Natural killer cell (primary cell): ENCODE results near the gene PHTF1. TPM values are rescaled to one million over a fixed set of nuclear protein-coding genes. Genes with fewer than 3 reads are reported as not detected.

ENCODE experiments used
- ATAC-seq, 3 donors: fragments of 150-1000 bp in 2 of 3; fragments of 200-7000 bp in 1 of 3; cut with Tn5 transposase; 1 replicate in 1 of 3; 2 replicates in 2 of 3; pipeline ENCODE4 v1.10.0; 2021; ENCODE audit warnings: mild to moderate bottlenecking in 2 of 3, moderate library complexity in 2 of 3
- DNase-seq, 2 donors: peaks; one replicate each; pipeline versions ENCODE4 v3.0.0 to v3.0.0-alpha.2; 2013 to 2021; ENCODE audit warnings: mixed read lengths in 1 of 2
- H3K27ac ChIP-seq: one replicate; pipeline ENCODE4 v1.5.1; 2013; ENCODE audit warnings: mild to moderate bottlenecking, low read length
- H3K27me3 ChIP-seq: one replicate; pipeline ENCODE4 v1.6.1; 2013; ENCODE audit warnings: low read length; ENCODE audit not compliant: control insufficient read depth, insufficient read depth
- H3K36me3 ChIP-seq: one replicate; pipeline ENCODE4 v1.6.1; 2013; ENCODE audit warnings: low read length; ENCODE audit not compliant: control insufficient read depth, insufficient read depth
- H3K4me1 ChIP-seq: one replicate; pipeline ENCODE4 v1.6.1; 2013; ENCODE audit warnings: low read length; ENCODE audit not compliant: control insufficient read depth, insufficient read depth
- H3K4me3 ChIP-seq: one replicate; pipeline ENCODE4 v1.5.1; 2013; ENCODE audit warnings: low read length
- H3K9me3 ChIP-seq: one replicate; pipeline ENCODE4 v1.6.1; 2013; ENCODE audit warnings: low read length; ENCODE audit not compliant: control insufficient read depth, insufficient read depth
- H3K27ac Mint-ChIP-seq, 2 donors: one replicate each; pipeline ENCODE4 v1.8.0; 2022; ENCODE audit warnings: mild to moderate bottlenecking in 2 of 2, mixed read lengths in 2 of 2, moderate library complexity in 1 of 2
- H3K27me3 Mint-ChIP-seq, 2 donors: one replicate each; pipeline ENCODE4 v1.8.0; 2022; ENCODE audit warnings: low read depth in 2 of 2, mixed read lengths in 2 of 2
- H3K36me3 Mint-ChIP-seq: one replicate; pipeline ENCODE4 v1.8.0; 2022; ENCODE audit warnings: mixed read lengths
- H3K4me1 Mint-ChIP-seq, 2 donors: one replicate each; pipeline ENCODE4 v1.8.0; 2022; ENCODE audit warnings: mixed read lengths in 2 of 2
- H3K4me3 Mint-ChIP-seq: one replicate; pipeline ENCODE4 v1.8.0; 2022; ENCODE audit warnings: mild to moderate bottlenecking, moderate library complexity, mixed read lengths
- H3K9me3 Mint-ChIP-seq, 2 donors: one replicate each; pipeline ENCODE4 v1.8.0; 2022; ENCODE audit warnings: mixed read lengths in 2 of 2
- CTCF ChIP-seq: fragments of 200-600 bp; IDR thresholded peaks from one replicate; pipeline ENCODE4 v1.8.0; 2022; ENCODE audit warnings: antibody characterized with exemption
- WGBS: methylation state at CpG from one replicate; pipeline ENCODE4 v1.1.7; 2013; ENCODE audit warnings: missing lambda C conversion rate; ENCODE audit not compliant: insufficient coverage; 5-methylcytosine and 5-hydroxymethylcytosine counted together
- intact Hi-C: fragments of 100-400 bp; cut with micrococcal nuclease; formaldehyde crosslinking; loops from one replicate; pipeline ENCODE4 v1.14.2; 2022
- total RNA-seq, 4 donors: library from RNA; stranded (reverse); fragments of 120-200 nt in 1 of 4; gene quantifications; one replicate each; pipeline versions ENCODE4 v1.2.3 to v1.2.4, GENCODE V29; 2013 to 2022

Gene PHTF1
- total RNA-seq, 3 donors from 2014 or later (not counting 1 experiment from before 2014, with no cell fraction given), result 37.1 to 40.7 (median 40.6) TPM

GRCh38 chr1:113800487-113800886, 41.2 kb upstream of the PHTF1 start:
- H3K4me1 Mint-ChIP-seq, result peaks cover 43 to 46% of the 10 kb centered on the region in 2 donors
- TF ChIP-seq CTCF, result no peak
- no peaks in the 10 kb centered on the region for H3K27me3 Mint-ChIP-seq
- intact Hi-C loops, result no loop called here
- Histone ChIP-seq H3K4me1 (peaks cover 4% of the 10 kb centered on the region), H3K9me3 (no peaks in the 10 kb centered on the region), H3K4me3 (no peak overlapping the region), H3K27ac (no peak overlapping the region), H3K27me3 (no peaks in the 10 kb centered on the region), H3K36me3 (peaks cover 22% of the 10 kb centered on the region)
- DNase-seq (no peak), ATAC-seq (peak in 1 of 3 donors; percentile 35)
- H3K27ac Mint-ChIP-seq, result peak overlapping the region in 1 of 2 donors; percentile 61
- no peak overlapping the region for H3K4me3 Mint-ChIP-seq
- WGBS, result no CpG with 5 or more reads among the region's 3 CpGs
- H3K9me3 Mint-ChIP-seq, result no peaks in the 10 kb centered on the region
- H3K36me3 Mint-ChIP-seq, result peaks cover 6% of the 10 kb centered on the region

- H3K9me3 ChIP-seq, result no peaks in the 10 kb centered on the region
- no peak for ATAC-seq
- DNase-seq, result no peak
- H3K27me3 ChIP-seq, result no peaks in the 10 kb centered on the region
- H3K9me3 Mint-ChIP-seq, result no peaks in the 10 kb centered on the region
- peaks cover 33 to 41% of the 10 kb centered on the region in 2 donors for H3K4me1 Mint-ChIP-seq
- peak overlapping the region; percentile 29 to 34 for H3K27ac Mint-ChIP-seq
- no peak overlapping the region for H3K4me3 Mint-ChIP-seq
- no peaks in the 10 kb centered on the region for H3K27me3 Mint-ChIP-seq
- H3K4me3 ChIP-seq, result no peak overlapping the region
- intact Hi-C loops, result no loop called here
- H3K4me1 ChIP-seq, result peaks cover 12% of the 10 kb centered on the region
- H3K36me3 ChIP-seq, result peaks cover 30% of the 10 kb centered on the region
- WGBS, result 86% methylated on average over 4 of the region's 4 CpGs
- H3K27ac ChIP-seq, result no peak overlapping the region
- no peak for TF ChIP-seq CTCF
- peaks cover 6% of the 10 kb centered on the region for H3K36me3 Mint-ChIP-seq
These were observed 38.2 kb upstream of the PHTF1 start for GRCh38 chr1:113797472-113797871.

GRCh38 chr1:113793878-113794834, 34.9 kb upstream of the PHTF1 start:
- 78% methylated on average over 9 of the region's 9 CpGs for WGBS
- ATAC-seq (no peak), DNase-seq (no peak)
- peak overlapping the region; percentile 87 to 93 for H3K27ac Mint-ChIP-seq
- no peak overlapping the region for H3K4me3 ChIP-seq
- intact Hi-C loops, result no loop called here
- TF ChIP-seq CTCF, result no peak
- no peak overlapping the region for H3K27ac ChIP-seq
- H3K4me3 Mint-ChIP-seq, result peak overlapping the region; percentile 7
- H3K36me3 Mint-ChIP-seq, result peaks cover 6% of the 10 kb centered on the region
- H3K9me3 ChIP-seq, result no peaks in the 10 kb centered on the region
- H3K36me3 ChIP-seq, result peaks cover 37% of the 10 kb centered on the region
- peaks cover 42 to 52% of the 10 kb centered on the region in 2 donors for H3K4me1 Mint-ChIP-seq
- H3K27me3 Mint-ChIP-seq, result no peaks in the 10 kb centered on the region
- peaks cover 13% of the 10 kb centered on the region for H3K4me1 ChIP-seq
- H3K9me3 Mint-ChIP-seq, result no peaks in the 10 kb centered on the region
- H3K27me3 ChIP-seq, result no peaks in the 10 kb centered on the region
